ENCODE results near the gene SMARCD3.
A peak's percentile ranks its signal among the peaks of the same experiment; 100 is the strongest.

SMARCD3 gene

GRCh38 chr7:151251328-151251688 lies 2.8 kb upstream of the SMARCD3 start:
- H3K4me3 ChIP-seq (ENCODE audit: low read length) = peak overlapping the region; percentile 36

GRCh38 chr7:151250181-151251132 lies 2.0 kb upstream of the SMARCD3 start:
- no peak overlapping the region for H3K4me3 ChIP-seq (ENCODE audit: low read length)
- no peak for DNase-seq (ENCODE audit: low read depth, low spot score)

More at GRCh38 chr7:151251328-151251688, 2.8 kb upstream of the SMARCD3 start:
- peak; percentile 36 for DNase-seq (ENCODE audit: low read depth, low spot score)

- no peak for DNase-seq (ENCODE audit: low read depth, low spot score)
These were observed 1.2 kb upstream of the SMARCD3 start for GRCh38 chr7:151249732-151250072.

GRCh38 chr7:151249034-151249731 lies 689 bp upstream of the SMARCD3 start:
- H3K4me3 ChIP-seq (ENCODE audit: low read length) = no peak overlapping the region

More at GRCh38 chr7:151249732-151250072, 1.2 kb upstream of the SMARCD3 start:
- H3K4me3 ChIP-seq (ENCODE audit: low read length) = no peak overlapping the region

GRCh38 chr7:151247611-151248345 lies 716 bp downstream of the SMARCD3 start:
- peak overlapping the region; percentile 50 for H3K4me3 ChIP-seq (ENCODE audit: low read length)

More at GRCh38 chr7:151249034-151249731, 689 bp upstream of the SMARCD3 start:
- no peak for DNase-seq (ENCODE audit: low read depth, low spot score)

GRCh38 chr7:151246851-151247580 lies 1.5 kb downstream of the SMARCD3 start:
- DNase-seq (ENCODE audit: low read depth, low spot score) = no peak
- no peak overlapping the region for H3K4me3 ChIP-seq (ENCODE audit: low read length)

More at GRCh38 chr7:151247611-151248345, 716 bp downstream of the SMARCD3 start:
- DNase-seq (ENCODE audit: low read depth, low spot score) = no peak

- H3K4me3 ChIP-seq (ENCODE audit: low read length) = no peak overlapping the region; the same call in 1 of the 2 replicates
- no peak for DNase-seq (ENCODE audit: low read depth, low spot score)
These were observed 2.2 kb downstream of the SMARCD3 start for GRCh38 chr7:151246102-151246850.

- no peak for DNase-seq (ENCODE audit: low read depth, low spot score)
- peak overlapping the region; percentile 45 for H3K4me3 ChIP-seq (ENCODE audit: low read length)
These were observed 3.0 kb downstream of the SMARCD3 start for GRCh38 chr7:151245360-151246101.

GRCh38 chr7:151244841-151245346 lies 3.6 kb downstream of the SMARCD3 start:
- peak overlapping the region; percentile 45 for H3K4me3 ChIP-seq (ENCODE audit: low read length)
- DNase-seq (ENCODE audit: low read depth, low spot score) = no peak

GRCh38 chr7:151244196-151244840 lies 4.2 kb downstream of the SMARCD3 start:
- peak; percentile 55 for DNase-seq (ENCODE audit: low read depth, low spot score)
- peak overlapping the region; percentile 27 for H3K4me3 ChIP-seq (ENCODE audit: low read length)

GRCh38 chr7:151243408-151244195 lies 4.9 kb downstream of the SMARCD3 start:
- peak; percentile 78 for DNase-seq (ENCODE audit: low read depth, low spot score)
- peak overlapping the region; percentile 27 for H3K4me3 ChIP-seq (ENCODE audit: low read length)

GRCh38 chr7:151243045-151243349 lies 5.5 kb downstream of the SMARCD3 start:
- DNase-seq (ENCODE audit: low read depth, low spot score) = no peak
- peak overlapping the region; percentile 27 for H3K4me3 ChIP-seq (ENCODE audit: low read length)

- DNase-seq (ENCODE audit: low read depth, low spot score) = no peak
- no peak overlapping the region for H3K4me3 ChIP-seq (ENCODE audit: low read length)
These were observed 6.1 kb downstream of the SMARCD3 start for GRCh38 chr7:151242159-151243044.

GRCh38 chr7:151241755-151242096 lies 6.8 kb downstream of the SMARCD3 start:
- no peak for DNase-seq (ENCODE audit: low read depth, low spot score)

GRCh38 chr7:151240942-151241754 lies 7.3 kb downstream of the SMARCD3 start:
- DNase-seq (ENCODE audit: low read depth, low spot score) = no peak
- no peak overlapping the region for H3K4me3 ChIP-seq (ENCODE audit: low read length)

More at GRCh38 chr7:151241755-151242096, 6.8 kb downstream of the SMARCD3 start:
- H3K4me3 ChIP-seq (ENCODE audit: low read length) = no peak overlapping the region
